ENCODE measurements around the gene S1PR4. TPM values are rescaled to one million over a fixed set of nuclear protein-coding genes. Genes with fewer than 3 reads are reported as not detected.

Gene S1PR4
- total RNA-seq, 1 donor from 2014 or later: not detected

DNA sequence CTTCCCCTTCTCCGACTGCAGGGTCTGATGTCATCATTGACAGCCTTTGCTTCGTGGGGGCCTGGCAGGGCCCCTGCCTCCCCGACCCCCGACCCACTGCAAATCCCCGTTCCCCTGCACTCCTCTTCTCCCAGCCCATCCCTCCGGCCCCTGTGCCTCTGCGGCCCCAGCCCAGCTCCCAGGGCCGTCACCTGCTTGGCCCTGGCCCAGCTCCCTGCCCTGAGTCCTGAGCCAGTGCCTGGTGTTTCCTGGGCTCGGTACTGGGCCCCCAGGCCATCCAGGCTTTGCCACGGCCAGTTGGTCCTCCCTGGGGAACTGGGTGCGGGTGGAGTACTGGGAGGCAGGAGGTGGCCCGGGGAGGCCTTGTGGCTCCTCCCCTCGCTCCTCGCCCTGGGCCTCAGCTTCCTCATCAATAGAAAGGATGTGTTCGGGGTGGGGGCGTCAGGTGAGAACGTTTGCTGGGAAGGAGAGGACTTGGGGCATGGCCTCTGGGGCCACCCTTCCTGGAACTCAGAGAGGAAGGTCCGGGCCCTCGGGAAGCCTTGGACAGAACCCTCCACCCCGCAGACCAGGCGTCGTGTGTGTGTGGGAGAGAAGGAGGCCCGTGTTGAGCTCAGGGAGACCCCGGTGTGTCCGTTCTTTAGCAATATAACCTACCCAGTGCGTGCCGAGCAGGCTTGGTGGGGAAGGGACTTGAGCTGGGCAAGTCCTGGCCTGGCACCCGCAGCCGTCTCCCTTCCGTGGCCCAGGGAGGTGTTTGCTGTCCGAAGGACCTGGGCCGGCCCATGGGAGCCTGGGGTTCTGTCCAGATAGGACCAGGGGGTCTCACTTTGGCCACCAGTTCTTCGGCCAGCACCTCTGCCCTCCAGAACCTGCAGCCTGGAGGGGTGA lies 30.0 kb downstream of the S1PR4 start:
- H3K27ac Mint-ChIP-seq (ENCODE audit: unreplicated experiment): no peak overlapping the region
- TF ChIP-seq, protein P1, sequence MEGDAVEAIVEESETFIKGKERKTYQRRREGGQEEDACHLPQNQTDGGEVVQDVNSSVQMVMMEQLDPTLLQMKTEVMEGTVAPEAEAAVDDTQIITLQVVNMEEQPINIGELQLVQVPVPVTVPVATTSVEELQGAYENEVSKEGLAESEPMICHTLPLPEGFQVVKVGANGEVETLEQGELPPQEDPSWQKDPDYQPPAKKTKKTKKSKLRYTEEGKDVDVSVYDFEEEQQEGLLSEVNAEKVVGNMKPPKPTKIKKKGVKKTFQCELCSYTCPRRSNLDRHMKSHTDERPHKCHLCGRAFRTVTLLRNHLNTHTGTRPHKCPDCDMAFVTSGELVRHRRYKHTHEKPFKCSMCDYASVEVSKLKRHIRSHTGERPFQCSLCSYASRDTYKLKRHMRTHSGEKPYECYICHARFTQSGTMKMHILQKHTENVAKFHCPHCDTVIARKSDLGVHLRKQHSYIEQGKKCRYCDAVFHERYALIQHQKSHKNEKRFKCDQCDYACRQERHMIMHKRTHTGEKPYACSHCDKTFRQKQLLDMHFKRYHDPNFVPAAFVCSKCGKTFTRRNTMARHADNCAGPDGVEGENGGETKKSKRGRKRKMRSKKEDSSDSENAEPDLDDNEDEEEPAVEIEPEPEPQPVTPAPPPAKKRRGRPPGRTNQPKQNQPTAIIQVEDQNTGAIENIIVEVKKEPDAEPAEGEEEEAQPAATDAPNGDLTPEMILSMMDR (conservative IDR thresholded peaks at IDR 0.05): no peak
- H3K4me3 Mint-ChIP-seq: no peak overlapping the region
- H3K36me3 Mint-ChIP-seq (ENCODE audit: low read depth): no peaks in the 10 kb centered on the region
- H3K27me3 Mint-ChIP-seq (ENCODE audit: low read depth): no peaks in the 10 kb centered on the region
- no peak for DNase-seq (ENCODE audit: low read depth, low spot score)
- no peaks in the 10 kb centered on the region for H3K4me1 Mint-ChIP-seq
- no peaks in the 10 kb centered on the region for H3K9me3 Mint-ChIP-seq

DNA sequence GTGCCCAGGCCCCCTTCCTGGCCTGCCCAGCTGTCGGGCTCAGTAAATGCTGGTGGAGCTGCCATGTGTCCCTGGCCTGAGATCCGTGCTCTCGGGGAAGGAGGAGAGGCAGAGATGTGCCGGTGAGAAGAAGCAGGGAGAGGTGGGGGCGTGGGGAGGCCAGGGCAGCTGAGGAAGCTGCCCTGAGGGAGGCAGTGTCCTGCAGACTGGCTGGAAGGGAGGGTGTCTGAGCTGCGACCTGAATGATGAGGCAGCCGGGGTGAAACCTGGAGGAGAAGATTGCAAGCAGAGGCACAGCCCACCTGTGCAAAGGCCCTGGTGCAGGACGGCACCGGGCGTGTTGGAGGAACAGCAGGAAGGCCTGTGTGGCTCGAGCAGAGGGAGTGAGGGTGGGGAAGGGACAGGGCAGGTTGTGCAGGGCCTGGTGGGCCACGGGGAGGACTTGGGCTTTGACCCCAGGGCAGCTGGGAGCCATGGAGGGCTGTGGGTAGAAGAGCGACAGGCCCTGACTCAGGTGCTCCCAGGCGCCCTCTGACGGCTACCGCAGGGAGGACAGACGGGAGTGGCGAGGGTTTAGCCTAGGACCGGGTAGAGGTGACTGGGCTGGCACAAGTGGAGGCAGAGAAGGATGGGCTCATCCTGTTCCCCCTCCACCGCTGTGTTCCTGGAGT lies 31.9 kb downstream of the S1PR4 start:
- H3K4me3 Mint-ChIP-seq: peak overlapping the region; percentile 70
- no peak overlapping the region for H3K27ac Mint-ChIP-seq (ENCODE audit: unreplicated experiment)

DNA sequence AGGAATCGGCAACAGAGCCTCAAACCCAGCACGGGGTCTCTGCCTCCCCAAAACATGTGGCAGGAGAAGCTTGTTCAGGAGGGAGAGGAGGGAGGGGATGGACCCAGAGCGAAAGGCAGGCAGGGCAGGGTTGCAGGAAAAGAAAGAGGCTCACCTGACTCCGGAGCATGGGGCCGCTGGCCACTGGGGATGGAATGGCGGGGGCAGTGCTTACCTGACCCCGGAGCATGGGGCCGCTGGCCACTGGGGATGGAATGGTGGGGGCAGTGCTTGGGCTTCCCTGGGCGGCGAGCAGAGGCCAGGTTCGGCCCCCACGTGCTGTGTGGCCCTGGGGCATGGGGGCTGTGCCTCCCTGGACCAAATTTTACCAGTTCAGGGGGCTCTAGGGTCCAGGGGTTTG lies 32.6 kb downstream of the S1PR4 start:
- Mint-ChIP-seq H3K4me3 (no peak overlapping the region), H3K27ac (ENCODE audit: unreplicated experiment) (no peak overlapping the region), H3K4me1 (no peaks in the 10 kb centered on the region)

More for the DNA sequence above, 31.9 kb downstream of the S1PR4 start:
- H3K9me3 Mint-ChIP-seq: no peaks in the 10 kb centered on the region
- TF ChIP-seq, protein P1 (conservative IDR thresholded peaks at IDR 0.05): peak; percentile 68
- DNase-seq (ENCODE audit: low read depth, low spot score): peak; percentile 68
- H3K4me1 Mint-ChIP-seq: no peaks in the 10 kb centered on the region
- no peaks in the 10 kb centered on the region for H3K27me3 Mint-ChIP-seq (ENCODE audit: low read depth)
- no peaks in the 10 kb centered on the region for H3K36me3 Mint-ChIP-seq (ENCODE audit: low read depth)

DNA sequence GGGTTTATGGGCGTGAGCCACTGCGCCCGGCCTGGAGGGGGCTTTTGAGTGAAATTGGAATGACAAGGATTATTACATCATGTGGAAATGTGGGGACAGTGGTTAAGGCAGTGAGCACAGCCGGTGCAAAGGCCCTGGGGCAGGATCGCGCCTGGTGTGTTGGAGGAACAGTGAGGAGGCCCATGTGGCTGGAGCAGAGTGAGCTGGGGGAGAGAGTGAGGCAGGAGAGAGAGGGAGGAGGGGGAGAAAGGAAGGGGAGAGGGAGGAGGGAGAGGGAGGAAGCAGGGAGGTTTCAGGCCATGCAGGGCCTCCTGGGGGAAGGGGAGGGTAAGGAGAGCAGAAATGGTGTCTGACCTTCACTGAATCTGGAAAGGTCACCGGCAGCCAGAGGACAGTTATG lies 34.6 kb downstream of the S1PR4 start:
- no peaks in the 10 kb centered on the region for H3K9me3 Mint-ChIP-seq
- H3K27me3 Mint-ChIP-seq (ENCODE audit: low read depth): peaks cover 2% of the 10 kb centered on the region
- no peaks in the 10 kb centered on the region for H3K36me3 Mint-ChIP-seq (ENCODE audit: low read depth)
- no peak overlapping the region for H3K4me3 Mint-ChIP-seq
- TF ChIP-seq, protein P1 (conservative IDR thresholded peaks at IDR 0.05): no peak
- no peak overlapping the region for H3K27ac Mint-ChIP-seq (ENCODE audit: unreplicated experiment)
- H3K4me1 Mint-ChIP-seq: no peaks in the 10 kb centered on the region
- DNase-seq (ENCODE audit: low read depth, low spot score): no peak

More for the DNA sequence above, 32.6 kb downstream of the S1PR4 start:
- no peak for DNase-seq (ENCODE audit: low read depth, low spot score)
- H3K36me3 Mint-ChIP-seq (ENCODE audit: low read depth): no peaks in the 10 kb centered on the region
- TF ChIP-seq, protein P1 (conservative IDR thresholded peaks at IDR 0.05): no peak
- H3K27me3 Mint-ChIP-seq (ENCODE audit: low read depth): no peaks in the 10 kb centered on the region
- H3K9me3 Mint-ChIP-seq: no peaks in the 10 kb centered on the region

DNA sequence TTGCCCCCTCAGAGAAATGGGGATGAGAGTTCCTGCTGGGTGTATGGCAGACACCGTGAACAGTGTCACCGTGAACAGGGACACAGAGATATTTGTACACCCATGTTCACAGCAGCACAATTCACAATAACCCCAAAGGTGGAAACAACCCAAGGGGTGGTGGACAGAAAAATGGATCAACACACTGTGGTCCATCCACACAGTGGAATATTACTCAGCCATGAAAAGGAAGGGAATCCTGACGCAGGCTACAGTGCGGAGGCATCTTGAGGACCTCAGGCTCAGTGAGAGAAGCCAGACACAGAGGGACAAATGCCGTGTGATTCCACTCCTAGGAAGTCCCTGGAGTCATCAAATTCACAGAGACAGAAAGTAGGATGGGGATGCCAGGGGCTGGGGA lies 38.3 kb downstream of the S1PR4 start:
- no peaks in the 10 kb centered on the region for H3K9me3 Mint-ChIP-seq
- H3K4me1 Mint-ChIP-seq: no peaks in the 10 kb centered on the region
- no peak for DNase-seq (ENCODE audit: low read depth, low spot score)
- H3K27ac Mint-ChIP-seq (ENCODE audit: unreplicated experiment): peak overlapping the region; percentile 12
- H3K27me3 Mint-ChIP-seq (ENCODE audit: low read depth): peaks cover 11% of the 10 kb centered on the region
- H3K4me3 Mint-ChIP-seq: no peak overlapping the region
- no peaks in the 10 kb centered on the region for H3K36me3 Mint-ChIP-seq (ENCODE audit: low read depth)
- TF ChIP-seq, protein P1 (conservative IDR thresholded peaks at IDR 0.05): no peak

All from neural crest cell (in vitro differentiated cells).